ENCODE data around the gene NOXO1. TPM values are rescaled to one million over a fixed set of nuclear protein-coding genes. Genes with fewer than 3 reads are reported as not detected.

The NOXO1 gene
- total RNA-seq, 1 experiment from 2014 or later = 1.7 TPM

DNA sequence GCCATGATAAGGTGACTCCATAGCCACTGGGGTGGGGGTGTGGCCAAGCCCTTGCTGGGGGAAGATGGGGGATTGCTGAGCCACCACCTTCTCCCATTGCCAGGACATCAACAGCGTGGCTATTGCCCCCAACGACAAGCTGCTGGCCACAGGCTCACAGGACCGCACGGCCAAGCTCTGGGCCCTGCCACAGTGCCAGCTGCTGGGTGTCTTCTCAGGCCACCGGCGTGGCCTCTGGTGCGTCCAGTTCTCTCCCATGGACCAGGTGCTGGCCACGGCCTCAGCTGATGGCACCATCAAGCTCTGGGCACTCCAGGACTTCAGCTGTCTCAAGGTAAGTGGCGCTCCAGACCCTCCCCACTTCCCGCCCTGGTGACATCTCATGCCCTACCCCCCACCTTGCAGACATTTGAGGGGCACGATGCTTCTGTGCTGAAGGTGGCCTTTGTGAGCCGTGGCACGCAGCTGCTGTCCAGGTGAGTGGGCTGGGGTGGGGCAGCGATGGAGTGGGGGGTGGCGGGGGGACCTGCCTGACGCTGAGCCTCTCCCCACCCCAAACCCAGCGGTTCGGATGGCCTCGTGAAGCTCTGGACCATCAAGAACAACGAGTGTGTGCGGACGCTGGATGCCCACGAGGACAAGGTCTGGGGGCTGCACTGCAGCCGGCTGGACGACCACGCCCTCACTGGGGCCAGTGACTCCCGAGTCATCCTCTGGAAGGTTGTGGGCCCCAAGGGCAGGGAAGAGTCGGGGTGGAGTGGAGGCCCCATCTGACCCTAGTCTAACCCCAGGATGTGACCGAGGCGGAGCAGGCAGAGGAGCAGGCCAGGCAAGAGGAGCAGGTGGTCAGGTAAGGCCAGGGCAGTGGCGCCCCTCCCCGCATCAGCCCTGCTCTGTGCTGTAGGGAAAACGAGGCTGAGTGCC, 4.1 kb downstream of the NOXO1 start:
- Histone ChIP-seq H3K9me3 (ENCODE audit: control insufficient read depth, low read depth, low read length) (no peaks in the 10 kb centered on the region), H2AK5ac (ENCODE audit: insufficient read length, low read length) (no peak overlapping the region), H3K79me2 (ENCODE audit: insufficient read depth, low read length) (peaks cover 6% of the 10 kb centered on the region; the same call in 1 of the 2 replicates), H3K79me1 (ENCODE audit: insufficient read depth, low read depth, low read length, poor library complexity, severe bottlenecking) (peaks cover 5% of the 10 kb centered on the region), H3K4me2 (ENCODE audit: insufficient read depth, insufficient read length, low read length) (no peak overlapping the region), H3K23me2 (ENCODE audit: insufficient read length, low read depth, low read length, poor library complexity, severe bottlenecking) (peaks cover 17% of the 10 kb centered on the region), H3K27me3 (ENCODE audit: insufficient read depth, low read length) (peaks cover 17% of the 10 kb centered on the region), H2BK15ac (ENCODE audit: low read depth, low read length) (no peak overlapping the region), H2AFZ (ENCODE audit: low read length) (no peak overlapping the region), H3T11ph (ENCODE audit: low read length) (no peak overlapping the region), H3K4ac (ENCODE audit: low read depth, low read length) (no peak overlapping the region), H4K20me1 (ENCODE audit: control insufficient read depth, insufficient read depth, insufficient read length) (no peaks in the 10 kb centered on the region), H3K23ac (ENCODE audit: insufficient read length, low read depth, low read length) (no peak overlapping the region), H4K5ac (ENCODE audit: insufficient read length, low read depth, low read length) (no peak overlapping the region), H3K18ac (ENCODE audit: insufficient read length, low read depth, low read length) (no peak overlapping the region), H3K27ac (ENCODE audit: insufficient read length, low read depth, low read length) (no peak overlapping the region), H4K91ac (ENCODE audit: insufficient read length, low read depth, low read length) (no peak overlapping the region), H3K14ac (ENCODE audit: insufficient read depth, low read length) (no peak overlapping the region), H3K4me1 (ENCODE audit: insufficient read depth, low read length) (no peaks in the 10 kb centered on the region), H2BK20ac (ENCODE audit: low read depth, low read length, poor library complexity, severe bottlenecking) (no peak overlapping the region), H4K8ac (replicated peaks; ENCODE audit: insufficient read length, low read depth, low read length) (no peak overlapping the region), H2BK5ac (ENCODE audit: insufficient read length, low read length) (no peak overlapping the region), H3K9ac (ENCODE audit: extremely low read depth, insufficient read length, low read length) (no peak overlapping the region), H2BK12ac (ENCODE audit: insufficient read length, low read depth, low read length) (no peak overlapping the region), H3K56ac (ENCODE audit: insufficient read length, low read depth, low read length) (no peak overlapping the region), H2BK120ac (ENCODE audit: low read depth, low read length, poor library complexity, severe bottlenecking) (no peak overlapping the region)
- Mint-ChIP-seq H3K27me3 (ENCODE audit: low read depth) (peaks cover 29% of the 10 kb centered on the region), H3K9me3 (no peaks in the 10 kb centered on the region), H3K4me1 (peaks cover 12 to 16% of the 10 kb centered on the region in 2 experiments), H3K4me3 (no peak overlapping the region), H3K27ac (no peak overlapping the region), H3K36me3 (ENCODE audit: insufficient read depth in 1 of 3, low read depth in 3 of 3) (peaks cover 10 to 27% (median 23%) of the 10 kb centered on the region in 3 experiments)
- no peak for DNase-seq
- no CpG with 5 or more reads among the region's 33 CpGs for WGBS (ENCODE audit: extremely low coverage, insufficient read length, low lambda C conversion rate)
- TF ChIP-seq, protein P1, sequence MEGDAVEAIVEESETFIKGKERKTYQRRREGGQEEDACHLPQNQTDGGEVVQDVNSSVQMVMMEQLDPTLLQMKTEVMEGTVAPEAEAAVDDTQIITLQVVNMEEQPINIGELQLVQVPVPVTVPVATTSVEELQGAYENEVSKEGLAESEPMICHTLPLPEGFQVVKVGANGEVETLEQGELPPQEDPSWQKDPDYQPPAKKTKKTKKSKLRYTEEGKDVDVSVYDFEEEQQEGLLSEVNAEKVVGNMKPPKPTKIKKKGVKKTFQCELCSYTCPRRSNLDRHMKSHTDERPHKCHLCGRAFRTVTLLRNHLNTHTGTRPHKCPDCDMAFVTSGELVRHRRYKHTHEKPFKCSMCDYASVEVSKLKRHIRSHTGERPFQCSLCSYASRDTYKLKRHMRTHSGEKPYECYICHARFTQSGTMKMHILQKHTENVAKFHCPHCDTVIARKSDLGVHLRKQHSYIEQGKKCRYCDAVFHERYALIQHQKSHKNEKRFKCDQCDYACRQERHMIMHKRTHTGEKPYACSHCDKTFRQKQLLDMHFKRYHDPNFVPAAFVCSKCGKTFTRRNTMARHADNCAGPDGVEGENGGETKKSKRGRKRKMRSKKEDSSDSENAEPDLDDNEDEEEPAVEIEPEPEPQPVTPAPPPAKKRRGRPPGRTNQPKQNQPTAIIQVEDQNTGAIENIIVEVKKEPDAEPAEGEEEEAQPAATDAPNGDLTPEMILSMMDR (conservative IDR thresholded peaks at IDR 0.05) = no peak

All from H9 (cell line).